ENCODE measurements around the gene IBA57.

DNA sequence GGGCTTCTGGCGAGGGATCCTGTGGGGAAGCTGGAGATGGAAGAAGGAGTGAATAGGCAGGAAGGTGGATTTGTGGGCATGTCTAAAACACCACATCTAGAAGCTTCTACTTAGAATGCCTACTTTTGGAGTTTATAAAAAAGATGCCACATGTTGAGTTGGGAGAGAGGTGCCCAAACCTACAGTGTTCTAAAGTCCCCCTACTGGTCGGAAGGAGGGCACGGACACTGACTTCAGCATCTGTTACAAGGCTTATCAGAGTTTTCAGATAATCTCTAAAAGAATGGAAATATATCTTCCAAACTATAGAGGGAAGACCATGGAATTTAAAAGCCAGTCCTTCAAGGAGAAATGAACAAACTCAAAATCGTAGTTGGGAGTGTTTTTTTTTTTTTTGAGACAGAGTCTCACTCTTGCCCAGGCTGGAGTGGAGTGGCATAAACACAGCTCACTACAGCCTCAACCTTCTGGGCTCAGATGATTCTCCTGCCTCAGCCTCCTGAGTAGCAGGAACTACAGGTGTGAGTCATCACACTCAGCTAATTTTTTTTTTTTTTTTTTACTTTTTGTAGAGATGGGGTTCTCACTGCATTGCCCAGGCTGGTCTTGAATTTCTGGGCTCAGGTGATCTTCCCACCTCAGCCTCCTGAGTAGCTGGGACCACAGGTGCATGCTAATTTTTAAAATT lies 14.8 kb downstream of the IBA57 start:
- TF ChIP-seq, protein P1, sequence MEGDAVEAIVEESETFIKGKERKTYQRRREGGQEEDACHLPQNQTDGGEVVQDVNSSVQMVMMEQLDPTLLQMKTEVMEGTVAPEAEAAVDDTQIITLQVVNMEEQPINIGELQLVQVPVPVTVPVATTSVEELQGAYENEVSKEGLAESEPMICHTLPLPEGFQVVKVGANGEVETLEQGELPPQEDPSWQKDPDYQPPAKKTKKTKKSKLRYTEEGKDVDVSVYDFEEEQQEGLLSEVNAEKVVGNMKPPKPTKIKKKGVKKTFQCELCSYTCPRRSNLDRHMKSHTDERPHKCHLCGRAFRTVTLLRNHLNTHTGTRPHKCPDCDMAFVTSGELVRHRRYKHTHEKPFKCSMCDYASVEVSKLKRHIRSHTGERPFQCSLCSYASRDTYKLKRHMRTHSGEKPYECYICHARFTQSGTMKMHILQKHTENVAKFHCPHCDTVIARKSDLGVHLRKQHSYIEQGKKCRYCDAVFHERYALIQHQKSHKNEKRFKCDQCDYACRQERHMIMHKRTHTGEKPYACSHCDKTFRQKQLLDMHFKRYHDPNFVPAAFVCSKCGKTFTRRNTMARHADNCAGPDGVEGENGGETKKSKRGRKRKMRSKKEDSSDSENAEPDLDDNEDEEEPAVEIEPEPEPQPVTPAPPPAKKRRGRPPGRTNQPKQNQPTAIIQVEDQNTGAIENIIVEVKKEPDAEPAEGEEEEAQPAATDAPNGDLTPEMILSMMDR (IDR thresholded peaks at IDR 0.05) = peak; percentile 19 to 21 (median 20)
- TF ChIP-seq POLR2A (IDR thresholded peaks at IDR 0.05) = no peak
